HFF-Myc (cell line): ENCODE data around the gene RPS13.
"Not testable (repeated sequence)": the region's sequence is repeated elsewhere in the genome, so short reads cannot be mapped to it uniquely, and the experiment has no call there.

Experiments
- DNase-seq: peaks from one replicate; pipeline ENCODE4 v3.0.0-alpha.2; 2011; ENCODE audit warnings: low read depth; ENCODE audit errors: extremely low read depth
- H3K4me3 ChIP-seq: replicated peaks from 2 replicates; pipeline ENCODE4 v1.5.1; 2011; ENCODE audit warnings: low read depth, mild to moderate bottlenecking, control low read depth, low read length
- TF ChIP-seq, protein P1 (sequence below): IDR thresholded peaks from 2 replicates; pipeline ENCODE4 v1.5.1; 2012; ENCODE audit warnings: mild to moderate bottlenecking, low read depth, low read length, control low read depth; ENCODE audit errors: missing control alignments

The RPS13 gene

GRCh38 chr11:17077520-17078401 is at the start of gene RPS13:
TSS of gene RPS13 (minus strand) at chr11:17077667. CDS start at chr11:17077641, 26 bp downstream.
- H3K4me3 ChIP-seq, result peak within 1 kb of the TSS; percentile 90
- TF ChIP-seq, protein P1, sequence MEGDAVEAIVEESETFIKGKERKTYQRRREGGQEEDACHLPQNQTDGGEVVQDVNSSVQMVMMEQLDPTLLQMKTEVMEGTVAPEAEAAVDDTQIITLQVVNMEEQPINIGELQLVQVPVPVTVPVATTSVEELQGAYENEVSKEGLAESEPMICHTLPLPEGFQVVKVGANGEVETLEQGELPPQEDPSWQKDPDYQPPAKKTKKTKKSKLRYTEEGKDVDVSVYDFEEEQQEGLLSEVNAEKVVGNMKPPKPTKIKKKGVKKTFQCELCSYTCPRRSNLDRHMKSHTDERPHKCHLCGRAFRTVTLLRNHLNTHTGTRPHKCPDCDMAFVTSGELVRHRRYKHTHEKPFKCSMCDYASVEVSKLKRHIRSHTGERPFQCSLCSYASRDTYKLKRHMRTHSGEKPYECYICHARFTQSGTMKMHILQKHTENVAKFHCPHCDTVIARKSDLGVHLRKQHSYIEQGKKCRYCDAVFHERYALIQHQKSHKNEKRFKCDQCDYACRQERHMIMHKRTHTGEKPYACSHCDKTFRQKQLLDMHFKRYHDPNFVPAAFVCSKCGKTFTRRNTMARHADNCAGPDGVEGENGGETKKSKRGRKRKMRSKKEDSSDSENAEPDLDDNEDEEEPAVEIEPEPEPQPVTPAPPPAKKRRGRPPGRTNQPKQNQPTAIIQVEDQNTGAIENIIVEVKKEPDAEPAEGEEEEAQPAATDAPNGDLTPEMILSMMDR, result no peak
- DNase-seq, result peak; percentile 98

DNA sequence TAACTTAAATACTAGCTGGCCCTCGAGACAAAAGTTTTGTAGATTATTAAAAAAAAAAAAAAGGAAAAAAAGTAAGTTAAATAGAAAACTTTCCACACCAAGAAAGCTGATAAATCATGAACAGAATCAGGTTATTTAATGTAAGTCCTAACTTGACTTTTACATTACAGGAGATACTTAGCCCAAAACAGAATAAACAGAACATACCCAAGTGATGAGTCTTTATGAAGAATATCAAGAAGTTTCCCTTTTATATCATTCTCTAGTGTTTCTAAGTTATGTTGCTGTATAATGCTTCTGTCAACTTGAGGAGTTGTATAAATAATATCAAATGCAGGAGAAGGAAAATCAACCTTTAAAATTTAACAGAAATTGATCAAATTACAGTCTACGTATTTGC is 44.5 kb upstream of the RPS13 start:
- H3K4me3 ChIP-seq, result no peak overlapping the region
- DNase-seq, result no peak
- TF ChIP-seq, protein P1, result no peak

DNA sequence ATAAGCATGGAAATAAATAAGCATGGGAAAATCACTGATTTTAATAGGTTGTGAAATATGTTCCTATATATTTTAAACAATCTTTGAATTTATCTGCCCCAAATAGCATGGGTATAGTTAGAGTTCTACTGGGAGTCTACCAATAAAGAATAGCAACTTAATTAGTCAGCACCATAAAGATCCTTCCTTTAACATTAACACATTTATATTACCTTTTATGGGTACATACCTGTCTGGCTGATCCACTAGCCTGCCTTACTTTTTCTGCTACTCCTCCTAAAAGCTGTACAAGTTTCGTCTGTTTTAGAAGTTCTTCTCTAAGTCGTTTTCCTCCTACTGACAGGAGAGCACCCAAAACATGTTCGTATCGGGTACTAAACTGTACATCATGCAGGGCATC is 39.8 kb upstream of the RPS13 start:
- no peak for DNase-seq
- no peak overlapping the region for H3K4me3 ChIP-seq
- TF ChIP-seq, protein P1, result no peak

DNA sequence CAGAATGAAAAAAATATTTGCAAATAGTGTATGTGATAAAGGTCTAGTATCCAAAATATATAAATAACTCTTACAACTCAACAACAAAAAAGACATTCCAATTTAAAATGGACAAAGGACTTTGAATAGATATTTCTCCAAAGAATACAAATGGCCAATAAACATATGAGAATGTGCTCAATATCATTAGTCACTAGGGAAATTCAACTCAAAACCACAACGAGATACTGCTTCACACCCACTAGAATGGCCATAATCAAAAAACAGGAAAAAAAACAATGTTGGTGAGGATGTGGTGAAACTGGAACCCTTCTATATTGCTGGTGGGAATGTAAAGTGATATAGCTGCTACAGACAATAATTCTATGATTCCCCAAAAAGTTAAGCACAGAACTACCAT is 38.6 kb upstream of the RPS13 start:
- no peak overlapping the region for H3K4me3 ChIP-seq
- no peak for DNase-seq
- TF ChIP-seq, protein P1, result no peak

DNA sequence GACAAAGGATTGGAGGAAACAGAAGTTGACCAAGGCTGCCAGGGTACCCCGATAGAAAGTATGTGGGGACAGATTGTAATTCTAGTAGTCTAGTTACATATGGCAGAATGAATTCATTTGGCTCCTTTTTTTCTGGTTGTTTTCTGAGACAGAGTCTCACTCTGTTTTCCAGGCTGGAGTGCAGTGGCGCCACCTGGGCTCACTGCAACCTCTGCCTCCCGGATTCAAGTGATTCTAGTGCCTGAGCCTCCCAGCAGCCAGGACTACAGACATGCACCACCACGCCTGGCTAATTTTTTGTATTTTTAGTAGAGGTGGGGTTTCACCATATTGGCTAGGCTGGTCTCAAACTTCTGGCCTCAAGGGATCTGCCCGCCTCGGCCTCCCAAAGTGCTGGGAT is 30.3 kb upstream of the RPS13 start:
- TF ChIP-seq, protein P1, result peak; percentile 40
- not testable (repeated sequence) for DNase-seq, H3K4me3 ChIP-seq

DNA sequence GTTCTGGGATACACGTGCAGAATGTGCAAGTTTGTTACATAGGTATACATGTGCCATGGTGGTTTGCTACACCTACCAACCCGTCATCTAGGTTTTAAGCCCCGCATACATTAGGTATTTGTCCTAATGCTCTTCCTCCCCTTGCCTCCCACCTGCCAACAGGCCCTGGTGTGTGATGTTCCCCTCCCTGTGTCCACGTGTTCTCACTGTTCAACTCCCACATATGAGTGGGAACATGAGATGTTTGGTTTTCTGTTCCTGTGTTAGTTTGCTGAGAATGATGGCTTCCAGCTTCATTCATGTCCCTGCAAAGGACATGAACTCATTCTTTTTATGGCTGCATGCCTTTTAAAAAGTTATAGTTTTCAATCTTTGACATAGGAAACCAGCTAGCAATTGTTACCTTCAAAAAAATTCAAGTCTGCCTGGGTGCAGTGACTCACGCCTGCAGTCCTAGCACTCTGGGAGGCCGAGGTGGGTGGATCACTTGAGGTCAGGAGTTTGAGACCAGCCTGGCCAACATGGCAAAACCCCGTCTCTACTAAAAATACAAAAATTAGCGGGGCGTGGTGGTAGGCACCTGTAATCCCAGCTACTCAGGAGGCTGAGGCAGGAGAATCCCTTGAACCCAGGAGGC is 28.1 kb upstream of the RPS13 start:
- not testable (repeated sequence) for H3K4me3 ChIP-seq, DNase-seq

GRCh38 chr11:17102462-17102861 is 25.0 kb upstream of the RPS13 start:
- H3K4me3 ChIP-seq, result no peak overlapping the region
- peak; percentile 25 for DNase-seq
- TF ChIP-seq, protein P1, result no peak
